Smooth muscle cell (in vitro differentiated cells): ENCODE results near the gene LCN10. TPM values are rescaled to one million over a fixed set of nuclear protein-coding genes. Genes with fewer than 3 reads are reported as not detected.
"Not testable (repeated sequence)": the region's sequence is repeated elsewhere in the genome, so short reads cannot be mapped to it uniquely, and the experiment has no call there.

Experiments used
- DNase-seq: peaks from one replicate; lab custom pipeline; 2025; ENCODE audit not compliant: unreplicated experiment; lab: John Stamatoyannopoulos, UW
- H2AFZ ChIP-seq: fragments of 200-600 bp; sonication (generic); 2 replicates; pipeline ENCODE4 v1.6.0; 2016; ENCODE audit warnings: antibody characterized with exemption, low read depth, mild to moderate bottlenecking
- H3F3A ChIP-seq: fragments of 200-600 bp; sonication (generic); 2 replicates; pipeline ENCODE4 v1.6.0; 2017; ENCODE audit warnings: antibody characterized with exemption, low read depth
- H3K27ac ChIP-seq: fragments of 200-600 bp; sonication (generic); 2 replicates; pipeline ENCODE4 v1.5.1; 2016; ENCODE audit warnings: low read depth, mild to moderate bottlenecking
- H3K27me3 ChIP-seq: fragments of 200-600 bp; sonication (generic); 2 replicates; pipeline ENCODE4 v1.6.1; 2016; ENCODE audit warnings: low read depth, mild to moderate bottlenecking
- H3K36me3 ChIP-seq: fragments of 200-600 bp; sonication (generic); 2 replicates; pipeline ENCODE4 v1.5.1; 2016; ENCODE audit warnings: low read depth
- H3K4me1 ChIP-seq: fragments of 200-600 bp; sonication (generic); 2 replicates; pipeline ENCODE4 v1.5.1; 2016; ENCODE audit warnings: low read depth
- H3K4me2 ChIP-seq: fragments of 200-600 bp; sonication (generic); 2 replicates; pipeline ENCODE4 v1.6.0; 2016; ENCODE audit warnings: mild to moderate bottlenecking
- H3K4me3 ChIP-seq: fragments of 200-600 bp; sonication (generic); 2 replicates; pipeline ENCODE4 v1.5.1; 2016; ENCODE audit warnings: mild to moderate bottlenecking
- H3K79me2 ChIP-seq: fragments of 200-600 bp; sonication (generic); 2 replicates; pipeline ENCODE4 v1.6.0; 2016; ENCODE audit warnings: low read depth, mild to moderate bottlenecking
- H3K9ac ChIP-seq: fragments of 200-600 bp; sonication (generic); 2 replicates; pipeline ENCODE4 v1.6.0; 2016; ENCODE audit warnings: low read depth
- H3K9me3 ChIP-seq: fragments of 200-600 bp; sonication (generic); replicated peaks from 2 replicates; pipeline ENCODE4 v1.5.1; 2016; ENCODE audit warnings: low read depth
- H4K20me1 ChIP-seq: fragments of 200-600 bp; sonication (generic); 2 replicates; pipeline ENCODE4 v1.6.0; 2016; ENCODE audit warnings: low read depth
- WGBS: methylation state at CpG from one replicate; pipeline ENCODE4 v1.1.7; 2016; ENCODE audit warnings: low lambda C conversion rate; 5-methylcytosine and 5-hydroxymethylcytosine counted together
- polyA plus RNA-seq: library from polyadenylated mRNA; unstranded; fragments of >200 nt; fragmentation: Nextera tagmentation; extraction: Ambion mirVana; gene quantifications from 2 replicates; pipeline ENCODE4 v1.2.1, GENCODE V29; 2016
- total RNA-seq: library from RNA; depleted of rRNA; stranded (reverse); fragments of >200 nt; gene quantifications from 2 replicates; pipeline ENCODE4 v1.2.3, GENCODE V29; 2014
- TF ChIP-seq, protein P1 (sequence below): fragments of 200-600 bp; sonication (generic); IDR thresholded peaks from 2 replicates; pipeline ENCODE4 v1.5.1; 2017; ENCODE audit warnings: borderline replicate concordance, mild to moderate bottlenecking, antibody characterized with exemption; ENCODE audit not compliant: insufficient read depth, poor library complexity, severe bottlenecking

The LCN10 gene
- total and polyA plus RNA-seq, 2 experiments from 2014 or later = not detected

DNA sequence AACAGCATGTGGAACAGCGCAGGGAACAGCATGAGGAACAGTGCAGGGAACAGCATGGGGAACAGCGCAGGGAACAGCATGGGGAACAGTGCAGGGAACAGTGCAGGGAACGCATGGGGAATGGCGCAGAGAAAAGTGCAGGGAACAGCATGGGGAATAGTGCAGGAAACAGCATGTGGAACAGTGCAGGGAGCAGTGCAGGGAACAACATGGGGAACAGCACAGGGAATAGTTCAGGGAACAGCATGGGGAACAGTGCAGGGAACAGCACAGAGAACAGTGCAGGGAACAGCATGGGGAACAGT, 13.3 kb upstream of the LCN10 start:
- H3K36me3 ChIP-seq = no peaks in the 10 kb centered on the region
- TF ChIP-seq, protein P1, sequence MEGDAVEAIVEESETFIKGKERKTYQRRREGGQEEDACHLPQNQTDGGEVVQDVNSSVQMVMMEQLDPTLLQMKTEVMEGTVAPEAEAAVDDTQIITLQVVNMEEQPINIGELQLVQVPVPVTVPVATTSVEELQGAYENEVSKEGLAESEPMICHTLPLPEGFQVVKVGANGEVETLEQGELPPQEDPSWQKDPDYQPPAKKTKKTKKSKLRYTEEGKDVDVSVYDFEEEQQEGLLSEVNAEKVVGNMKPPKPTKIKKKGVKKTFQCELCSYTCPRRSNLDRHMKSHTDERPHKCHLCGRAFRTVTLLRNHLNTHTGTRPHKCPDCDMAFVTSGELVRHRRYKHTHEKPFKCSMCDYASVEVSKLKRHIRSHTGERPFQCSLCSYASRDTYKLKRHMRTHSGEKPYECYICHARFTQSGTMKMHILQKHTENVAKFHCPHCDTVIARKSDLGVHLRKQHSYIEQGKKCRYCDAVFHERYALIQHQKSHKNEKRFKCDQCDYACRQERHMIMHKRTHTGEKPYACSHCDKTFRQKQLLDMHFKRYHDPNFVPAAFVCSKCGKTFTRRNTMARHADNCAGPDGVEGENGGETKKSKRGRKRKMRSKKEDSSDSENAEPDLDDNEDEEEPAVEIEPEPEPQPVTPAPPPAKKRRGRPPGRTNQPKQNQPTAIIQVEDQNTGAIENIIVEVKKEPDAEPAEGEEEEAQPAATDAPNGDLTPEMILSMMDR = no peak
- no peak overlapping the region for H3K9ac ChIP-seq
- no peaks in the 10 kb centered on the region for H3K27me3 ChIP-seq
- H3K79me2 ChIP-seq = no peaks in the 10 kb centered on the region
- no peak overlapping the region for H3K4me2 ChIP-seq
- H3K4me3 ChIP-seq = no peak overlapping the region
- DNase-seq = no peak
- H3K27ac ChIP-seq = no peak overlapping the region
- no peak overlapping the region for H2AFZ ChIP-seq
- no peaks in the 10 kb centered on the region for H3F3A ChIP-seq
- peaks cover 2% of the 10 kb centered on the region for H3K4me1 ChIP-seq
- no peaks in the 10 kb centered on the region for H3K9me3 ChIP-seq
- H4K20me1 ChIP-seq = no peaks in the 10 kb centered on the region
- 93% methylated on average over 4 of the region's 4 CpGs for WGBS

DNA sequence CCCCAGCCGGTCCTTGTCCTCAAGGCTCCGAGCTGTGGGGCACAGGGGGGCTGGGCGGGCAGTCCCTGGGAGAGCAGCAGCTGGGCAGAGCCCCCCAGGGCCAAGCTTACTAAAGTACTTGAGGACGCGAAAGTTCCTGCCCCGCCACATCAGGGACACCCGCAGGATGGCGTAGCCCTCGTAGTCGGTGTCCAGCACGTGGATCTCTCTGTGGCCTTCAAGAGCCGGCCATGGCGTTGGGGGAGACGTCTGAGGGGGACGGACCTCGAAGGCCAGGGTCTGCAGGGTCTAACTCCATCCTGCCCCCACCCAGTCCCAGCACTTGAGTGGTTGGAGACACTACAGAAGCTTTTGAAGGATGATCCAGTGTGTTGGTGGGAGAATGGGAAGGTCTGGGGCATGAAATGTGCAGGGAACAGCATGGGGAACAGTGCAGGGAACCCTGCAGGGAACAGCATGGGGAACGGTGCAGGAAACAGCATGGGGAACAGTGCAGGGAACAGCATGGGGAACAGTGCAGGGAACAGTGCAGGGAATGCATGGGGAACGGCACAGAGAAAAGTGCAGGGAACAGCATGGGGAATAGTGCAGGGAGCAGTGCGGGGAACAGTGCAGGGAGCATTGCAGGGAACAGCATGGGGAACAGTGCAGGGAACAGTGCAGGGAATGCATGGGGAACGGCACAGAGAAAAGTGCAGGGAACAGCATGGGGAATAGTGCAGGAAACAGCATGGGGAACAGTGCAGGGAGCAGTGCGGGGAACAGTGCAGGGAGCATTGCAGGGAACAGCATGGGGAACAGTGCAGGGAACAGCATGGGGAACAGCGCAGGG, 12.8 kb upstream of the LCN10 start:
- H3K9ac ChIP-seq, H3K9me3 ChIP-seq, H4K20me1 ChIP-seq, H3K27me3 ChIP-seq, H3K36me3 ChIP-seq, H2AFZ ChIP-seq, H3K4me3 ChIP-seq, H3K4me1 ChIP-seq, H3K79me2 ChIP-seq, H3K27ac ChIP-seq, H3K4me2 ChIP-seq, DNase-seq, H3F3A ChIP-seq: not testable (repeated sequence)
- WGBS = 96% methylated on average over 21 of the region's 22 CpGs

DNA sequence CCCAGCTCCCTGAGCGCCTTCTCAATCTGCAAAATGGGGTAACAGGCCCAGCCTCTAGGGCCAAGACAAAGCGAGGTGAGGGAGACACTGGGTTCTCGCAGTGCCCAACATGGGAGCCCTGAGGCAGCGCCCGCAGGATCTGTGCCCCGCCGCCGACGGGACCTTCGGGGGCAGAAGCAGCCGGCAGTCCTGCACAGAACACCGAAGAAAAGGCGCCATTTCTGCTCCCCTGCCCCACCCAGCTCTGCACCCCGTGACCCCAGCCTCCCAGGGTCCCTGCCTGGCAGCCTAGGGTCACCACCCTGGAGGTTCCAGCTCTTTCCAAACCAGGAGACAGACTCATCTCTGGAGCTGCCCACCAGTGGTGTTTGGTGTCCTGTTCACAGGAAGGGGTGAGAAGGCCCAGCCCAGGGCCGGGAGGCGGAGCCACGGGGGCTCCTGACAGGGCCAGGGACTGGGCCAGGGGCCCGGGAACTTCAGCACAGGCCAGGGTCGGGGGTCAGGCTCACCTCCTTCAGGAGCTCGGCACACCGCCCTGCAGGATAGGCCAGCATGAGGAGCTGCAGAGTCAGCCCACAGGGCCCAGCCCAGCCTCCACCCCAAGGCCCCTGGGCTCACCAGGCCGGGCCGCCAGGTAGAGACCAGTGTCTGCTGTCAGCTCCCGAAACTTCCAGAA, 12.0 kb upstream of the LCN10 start:
- 88% methylated on average over 15 of the region's 24 CpGs for WGBS
- H3K4me2 ChIP-seq = no peak overlapping the region
- no peak overlapping the region for H3K9ac ChIP-seq
- H3K36me3 ChIP-seq = no peaks in the 10 kb centered on the region
- no peak for DNase-seq
- no peaks in the 10 kb centered on the region for H3K79me2 ChIP-seq
- H2AFZ ChIP-seq = no peak overlapping the region
- TF ChIP-seq, protein P1 = no peak
- H3K9me3 ChIP-seq = no peaks in the 10 kb centered on the region
- H3K4me1 ChIP-seq = no peaks in the 10 kb centered on the region
- no peaks in the 10 kb centered on the region for H3F3A ChIP-seq
- H3K27ac ChIP-seq = no peak overlapping the region
- no peaks in the 10 kb centered on the region for H3K27me3 ChIP-seq
- H3K4me3 ChIP-seq = no peak overlapping the region
- no peaks in the 10 kb centered on the region for H4K20me1 ChIP-seq

DNA sequence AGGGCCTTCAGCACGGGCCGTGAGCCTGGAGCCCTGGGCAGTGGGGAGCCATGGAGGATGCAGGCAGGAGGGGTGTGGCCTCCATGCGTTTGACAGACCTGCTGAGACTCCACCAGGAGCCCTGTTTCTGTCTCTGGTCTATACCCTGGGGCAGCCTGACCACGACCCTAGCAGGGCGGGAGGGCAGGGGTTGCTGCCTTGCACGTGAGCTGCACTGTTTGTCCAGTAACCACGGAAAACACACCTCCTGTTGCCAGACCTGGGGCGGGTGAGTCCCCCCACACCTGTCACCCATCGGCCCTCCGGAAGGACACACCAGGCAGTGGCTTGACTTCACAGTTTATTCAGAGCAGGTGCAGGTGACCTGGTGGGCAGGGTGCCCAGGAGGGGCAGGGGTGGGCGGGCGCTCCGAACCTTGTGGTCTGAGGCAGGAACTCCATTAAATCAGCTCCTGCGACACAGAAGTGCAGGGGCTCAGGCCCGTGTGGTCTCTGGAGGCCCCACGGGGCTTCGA, 11.4 kb upstream of the LCN10 start:
- 95% methylated on average over 15 of the region's 17 CpGs for WGBS
- no peak for DNase-seq
- H3K4me3 ChIP-seq = no peak overlapping the region
- H4K20me1 ChIP-seq = no peaks in the 10 kb centered on the region
- H3K27me3 ChIP-seq = no peaks in the 10 kb centered on the region
- no peak overlapping the region for H2AFZ ChIP-seq
- H3K36me3 ChIP-seq = no peaks in the 10 kb centered on the region
- TF ChIP-seq, protein P1 = no peak
- no peak overlapping the region for H3K9ac ChIP-seq
- no peak overlapping the region for H3K4me2 ChIP-seq
- no peaks in the 10 kb centered on the region for H3K4me1 ChIP-seq
- no peak overlapping the region for H3K27ac ChIP-seq
- no peaks in the 10 kb centered on the region for H3F3A ChIP-seq
- H3K79me2 ChIP-seq = no peaks in the 10 kb centered on the region
- H3K9me3 ChIP-seq = no peaks in the 10 kb centered on the region
